GM21526 (cell line): ENCODE measurements around the gene SRSF5.

Experiments
- ATAC-seq: cut with Tn5 transposase; IDR thresholded peaks from one replicate; pipeline ENCODE4 v1.9.1; 2021; ENCODE audit warnings: moderate library complexity; ENCODE audit not compliant: unreplicated experiment, low FRiP score

Gene SRSF5

DNA sequence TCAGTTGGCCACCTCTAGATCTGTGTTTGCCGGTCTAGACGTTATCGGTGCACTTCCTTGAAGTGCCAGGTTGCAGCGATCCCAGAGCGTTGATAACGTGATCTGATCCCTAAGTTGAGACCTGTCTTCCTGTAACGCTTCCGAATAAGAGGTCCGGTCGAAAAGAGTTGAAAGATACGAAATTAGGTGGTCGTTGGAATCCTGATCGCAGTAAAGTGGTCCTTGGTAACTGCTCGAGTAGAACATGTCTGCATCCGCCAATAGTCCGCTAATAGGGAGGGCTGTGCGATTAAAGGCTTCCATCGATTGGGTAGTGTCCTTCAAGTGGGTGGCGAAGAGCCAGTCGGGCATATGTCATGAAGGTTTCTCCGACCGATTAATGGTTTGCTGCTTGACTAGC is 2.7 kb downstream of the SRSF5 start:
- ATAC-seq: no peak

DNA sequence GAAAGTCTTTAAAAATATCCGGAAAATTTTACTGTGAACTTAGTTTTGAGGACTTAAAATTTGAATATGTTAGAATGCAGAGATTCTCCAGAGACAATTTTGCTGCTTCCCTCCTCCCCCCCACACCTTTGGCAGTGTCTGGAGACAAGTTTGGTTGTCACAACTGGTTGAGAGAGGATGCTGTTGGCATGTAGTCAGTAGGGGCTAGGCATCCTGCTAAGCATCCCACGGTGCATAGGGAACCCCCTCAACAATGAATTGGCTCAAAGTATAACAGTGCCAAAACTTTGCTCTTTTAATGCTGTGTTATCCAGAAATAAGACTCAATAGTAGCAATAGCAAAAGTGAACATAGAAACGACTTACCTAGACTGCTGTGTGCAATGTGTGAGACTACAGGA is 3.6 kb downstream of the SRSF5 start:
- no peak for ATAC-seq

DNA sequence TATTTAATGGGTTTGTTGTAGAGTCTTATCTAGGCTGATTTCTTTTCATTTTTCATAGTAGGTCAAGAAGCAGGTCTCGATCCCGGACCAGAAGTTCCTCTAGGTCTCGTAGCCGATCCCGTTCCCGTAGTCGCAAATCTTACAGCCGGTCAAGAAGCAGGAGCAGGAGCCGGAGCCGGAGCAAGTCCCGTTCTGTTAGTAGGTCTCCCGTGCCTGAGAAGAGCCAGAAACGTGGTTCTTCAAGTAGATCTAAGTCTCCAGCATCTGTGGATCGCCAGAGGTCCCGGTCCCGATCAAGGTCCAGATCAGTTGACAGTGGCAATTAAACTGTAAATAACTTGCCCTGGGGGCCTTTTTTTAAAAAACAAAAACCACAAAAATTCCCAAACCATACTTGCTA is 4.2 kb downstream of the SRSF5 start:
- ATAC-seq: no peak

- no peak for ATAC-seq
These were observed 5.4 kb downstream of the SRSF5 start for GRCh38 chr14:69772082-69773017.

DNA sequence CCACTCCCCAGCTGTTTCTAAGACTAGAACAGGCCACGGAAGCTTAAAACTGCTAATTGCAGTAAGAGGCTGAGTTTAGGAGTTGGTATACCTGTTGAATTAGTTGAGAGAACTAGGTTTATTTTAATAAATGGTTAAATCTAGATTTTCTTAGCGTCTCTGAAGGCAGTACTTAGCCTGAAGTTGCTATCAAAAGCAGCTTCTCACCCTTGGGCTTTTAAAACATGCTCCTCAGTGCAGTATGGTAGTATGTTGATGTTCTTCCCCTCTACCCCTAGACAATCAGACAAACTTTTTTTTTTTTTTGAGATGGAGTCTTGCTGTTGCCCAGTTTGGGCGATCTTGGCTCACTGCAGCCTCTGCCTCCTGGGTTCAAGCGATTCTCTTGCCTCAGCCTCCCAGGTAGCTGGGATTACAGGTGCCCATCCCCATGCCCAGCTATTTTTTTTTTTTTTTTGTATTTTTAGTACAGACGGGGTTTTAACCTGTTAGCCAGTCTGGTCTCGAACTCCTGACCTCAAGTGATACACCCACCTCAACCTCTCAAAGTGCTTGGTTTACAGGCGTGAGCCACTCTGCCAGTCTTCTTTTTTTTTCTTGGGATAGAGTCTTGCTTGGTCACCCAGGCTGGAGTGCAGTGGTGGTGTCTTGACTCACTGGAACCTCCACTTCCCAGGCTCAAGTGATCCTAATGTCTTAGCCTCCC is 6.8 kb downstream of the SRSF5 start:
- ATAC-seq: no peak

DNA sequence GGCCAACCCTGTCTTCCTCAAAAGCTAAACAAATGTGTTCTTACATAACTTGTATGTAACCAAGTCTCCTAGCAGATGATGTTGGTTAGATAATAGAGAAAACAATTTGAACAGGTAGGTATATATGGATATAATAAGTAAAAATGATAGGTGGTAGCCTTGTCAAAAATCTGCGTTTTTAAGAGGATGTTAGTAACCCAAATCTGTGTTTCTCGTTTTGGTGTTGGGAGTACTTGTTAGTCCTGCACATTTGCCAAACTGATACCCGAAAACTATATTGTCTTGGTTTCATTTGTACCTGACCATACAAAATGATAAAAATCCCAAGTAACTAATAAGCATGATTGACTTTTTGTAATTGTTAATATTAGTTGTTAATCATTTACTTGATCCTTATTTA is 8.1 kb downstream of the SRSF5 start:
- no peak for ATAC-seq

- ATAC-seq: no peak
These were observed 10.0 kb downstream of the SRSF5 start for GRCh38 chr14:69776875-69777453.

DNA sequence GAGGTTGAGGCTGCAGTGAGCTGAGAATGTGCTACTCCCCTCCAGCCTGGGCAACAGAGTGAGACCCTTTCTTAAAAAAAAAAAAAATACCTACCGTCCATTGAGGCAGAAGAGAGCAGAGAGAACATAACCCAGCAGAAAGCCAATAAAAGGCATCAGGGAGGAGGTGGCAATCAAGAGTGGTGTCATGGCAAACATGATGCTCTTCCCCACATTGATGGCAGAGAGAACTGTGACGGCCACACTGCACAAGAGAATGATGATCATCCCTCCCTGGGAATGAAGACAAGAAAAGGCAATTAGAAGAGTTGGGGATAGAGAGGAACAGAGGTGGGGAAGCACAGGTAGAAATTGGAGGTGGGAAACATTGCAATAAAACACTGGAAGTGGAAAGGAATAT is 12.1 kb downstream of the SRSF5 start:
- no peak for ATAC-seq

- ATAC-seq: no peak
These were observed 13.2 kb downstream of the SRSF5 start for GRCh38 chr14:69780092-69780491.

DNA sequence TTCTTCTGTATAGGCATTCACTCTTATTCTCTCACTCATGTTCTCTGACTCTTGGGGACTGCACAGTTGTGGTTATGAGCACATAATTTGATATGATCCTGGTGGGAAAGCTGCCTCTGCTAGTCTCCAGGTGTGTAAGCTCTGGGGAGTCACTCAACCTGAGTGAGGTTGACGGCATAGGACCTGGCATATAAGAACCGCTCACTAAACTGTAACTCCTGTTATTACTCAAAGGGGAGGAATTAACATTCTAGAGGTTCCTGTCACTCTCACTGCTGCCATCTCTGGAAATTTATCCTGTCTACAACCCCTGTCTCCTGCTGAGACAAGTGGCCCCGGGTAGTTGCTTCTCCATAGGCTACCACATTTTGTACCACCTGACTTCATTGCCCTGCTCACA is 14.0 kb downstream of the SRSF5 start:
- ATAC-seq: no peak

GRCh38 chr14:69784942-69785341 is 18.0 kb downstream of the SRSF5 start:
- no peak for ATAC-seq

GRCh38 chr14:69786603-69787002 is 19.7 kb downstream of the SRSF5 start:
- no peak for ATAC-seq

DNA sequence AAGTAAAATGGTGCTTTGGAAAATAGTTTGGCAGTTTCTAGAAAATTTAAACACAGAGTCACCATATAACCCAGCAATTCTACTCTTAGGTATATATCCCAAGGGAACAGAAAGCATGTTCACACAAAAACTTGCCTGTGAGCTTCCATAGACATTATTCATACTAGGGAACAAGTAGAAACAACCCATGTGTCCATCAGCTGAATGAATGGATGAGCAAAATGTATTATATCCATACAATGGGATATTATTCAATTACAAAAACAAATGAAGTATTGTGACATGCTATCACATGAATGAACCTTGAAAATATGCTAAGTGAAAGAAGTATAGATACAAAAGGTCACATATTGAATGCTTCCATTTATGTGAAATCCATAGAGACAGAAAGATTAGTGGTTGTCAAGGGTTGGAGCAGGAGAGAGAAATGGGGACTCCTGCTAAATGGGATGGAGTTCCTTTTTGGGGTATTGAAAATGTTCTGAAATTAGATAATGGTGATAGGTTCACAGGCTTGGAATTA is 22.2 kb downstream of the SRSF5 start:
- no peak for ATAC-seq

- ATAC-seq: no peak
These were observed 26.0 kb downstream of the SRSF5 start for GRCh38 chr14:69792887-69793421.

DNA sequence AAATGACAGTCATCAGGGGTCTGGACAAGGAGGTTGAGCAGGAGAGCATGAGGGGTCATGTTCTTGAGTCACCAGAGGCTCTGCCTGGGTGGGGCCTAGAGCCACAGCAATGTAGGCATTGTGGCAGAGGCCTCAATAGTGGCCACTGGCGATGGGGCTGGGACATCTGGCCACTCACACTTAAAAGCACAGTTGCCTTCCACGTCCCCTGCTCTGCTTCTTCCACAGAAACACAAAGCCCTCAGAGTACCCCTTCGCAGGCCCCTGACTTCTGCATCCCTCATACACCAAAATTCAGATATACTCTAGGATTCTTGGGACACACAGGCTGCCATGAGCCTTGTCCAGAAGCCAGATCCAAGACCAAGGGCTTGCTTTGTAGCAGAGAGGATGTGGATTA is 27.8 kb downstream of the SRSF5 start:
- no peak for ATAC-seq

DNA sequence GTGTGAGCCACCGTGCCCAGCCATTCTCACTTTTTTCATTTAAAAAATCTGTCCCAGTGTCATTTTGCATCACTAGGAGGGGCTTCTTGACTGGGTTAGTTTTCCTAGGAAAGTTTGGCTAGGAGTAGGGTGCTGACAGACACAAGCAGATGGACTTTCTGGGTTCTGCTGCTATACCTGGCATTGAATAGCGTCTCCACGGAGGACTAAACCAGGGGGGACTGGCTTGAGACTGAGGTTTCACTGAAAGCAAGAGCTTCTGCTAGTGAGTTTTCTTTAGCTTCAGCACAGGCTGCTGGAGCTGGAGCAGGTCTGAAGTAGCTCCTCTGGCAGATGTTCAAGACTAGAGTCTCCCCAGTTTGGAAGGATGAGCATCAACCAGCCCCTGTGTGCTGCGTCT is 28.7 kb downstream of the SRSF5 start:
- ATAC-seq: no peak

DNA sequence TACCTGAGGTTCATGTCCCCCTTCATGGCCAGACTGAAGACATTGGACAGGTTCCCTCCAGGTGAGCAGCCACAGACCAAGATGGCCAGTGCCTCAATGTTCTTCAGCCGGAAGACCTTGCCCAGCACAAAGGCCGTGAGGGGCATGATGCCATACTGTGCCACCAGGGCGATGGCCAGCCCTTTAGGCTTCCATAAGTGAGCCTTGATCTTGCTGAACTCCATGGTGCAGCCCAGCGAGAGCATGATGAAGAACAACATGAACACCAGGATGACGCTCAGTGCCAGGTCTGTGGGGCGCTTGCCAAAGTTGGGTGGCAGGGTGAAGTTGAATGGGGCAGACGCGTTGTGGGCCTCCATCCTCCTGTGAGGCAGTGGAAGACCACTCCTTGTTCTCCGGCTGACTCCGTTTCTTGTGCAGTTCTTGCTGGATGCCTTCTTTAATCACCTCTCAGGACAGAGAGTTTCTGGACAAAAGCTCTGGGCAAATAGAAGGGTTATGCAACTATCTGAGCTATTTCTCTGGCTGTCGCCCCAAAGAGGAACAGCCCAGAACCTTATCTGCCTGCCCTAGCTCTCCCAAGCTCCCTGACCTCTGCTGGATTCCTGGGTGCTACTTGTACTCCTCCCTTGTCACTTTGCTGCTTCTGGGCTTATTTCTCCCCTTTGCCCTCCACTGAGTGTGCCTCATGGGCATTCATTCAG is 30.0 kb downstream of the SRSF5 start, which contains the start of gene SLC10A1:
Gene SLC10A1, minus strand, starts transcription at position 445 of the 704 bp plus-strand sequence. Its CDS starts 86 bp downstream, at position 359.
- ATAC-seq: no peak

GRCh38 chr14:69797573-69798338 is 30.8 kb downstream of the SRSF5 start:
- ATAC-seq: no peak

- no peak for ATAC-seq
These were observed 31.4 kb downstream of the SRSF5 start for GRCh38 chr14:69798339-69798735.

DNA sequence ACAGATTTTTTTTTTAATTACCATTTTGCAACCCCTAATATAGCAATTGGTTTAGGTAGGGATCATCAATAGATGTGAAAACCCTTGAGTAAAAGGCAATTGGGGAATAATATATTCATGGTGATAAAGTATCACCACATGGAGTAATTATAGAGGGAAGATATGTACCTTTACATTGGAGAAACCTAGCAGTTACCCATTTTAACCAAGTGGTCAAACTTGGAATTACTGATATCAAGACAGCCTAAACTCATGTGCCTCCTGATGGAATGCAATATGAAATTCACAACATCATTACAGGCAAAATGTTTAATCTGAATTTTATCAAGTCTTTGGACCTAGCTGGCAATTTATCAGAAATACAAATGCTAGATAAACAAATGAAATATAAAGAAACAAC is 36.8 kb downstream of the SRSF5 start:
- no peak for ATAC-seq
